Immature natural killer cell (primary cell): ENCODE measurements around the gene DOK4. TPM values are rescaled to one million over a fixed set of nuclear protein-coding genes. Genes with fewer than 3 reads are reported as not detected.
A peak's percentile ranks its signal among the peaks of the same experiment; 100 is the strongest.
"Not testable (repeated sequence)": the region's sequence is repeated elsewhere in the genome, so short reads cannot be mapped to it uniquely, and the experiment has no call there.

ENCODE experiments used
- DNase-seq, 3 donors: peaks; one replicate each; pipeline ENCODE4 v3.0.0; 2022; ENCODE audit warnings: mixed read lengths in 1 of 3
- H3K27ac Mint-ChIP-seq, 6 donors: one replicate each; pipeline ENCODE4 v1.8.0; 2020; ENCODE audit warnings: mixed read lengths in 6 of 6, mild to moderate bottlenecking in 5 of 6, inconsistent platforms in 4 of 6, moderate library complexity in 3 of 6
- H3K27me3 Mint-ChIP-seq, 3 donors: one replicate each; pipeline ENCODE4 v1.8.0; 2020 to 2021; ENCODE audit warnings: low read depth in 3 of 3, mild to moderate bottlenecking in 3 of 3, mixed read lengths in 3 of 3, moderate library complexity in 3 of 3, inconsistent platforms in 1 of 3
- H3K36me3 Mint-ChIP-seq, 3 donors: one replicate each; pipeline ENCODE4 v1.8.0; 2020; ENCODE audit warnings: mixed read lengths in 3 of 3, inconsistent platforms in 2 of 3, mild to moderate bottlenecking in 2 of 3
- H3K4me1 Mint-ChIP-seq, 2 donors: one replicate each; pipeline ENCODE4 v1.8.0; 2020; ENCODE audit warnings: inconsistent platforms in 2 of 2, mild to moderate bottlenecking in 2 of 2, mixed read lengths in 2 of 2, moderate library complexity in 1 of 2
- H3K4me3 Mint-ChIP-seq, 5 donors: one replicate each; pipeline ENCODE4 v1.8.0; 2020; ENCODE audit warnings: mild to moderate bottlenecking in 5 of 5, mixed read lengths in 5 of 5, inconsistent platforms in 3 of 5, moderate library complexity in 3 of 5
- H3K9me3 Mint-ChIP-seq, 6 donors: one replicate each; pipeline ENCODE4 v1.8.0; 2020; ENCODE audit warnings: mild to moderate bottlenecking in 6 of 6, mixed read lengths in 6 of 6, inconsistent platforms in 4 of 6, moderate library complexity in 3 of 6
- polyA plus RNA-seq, 3 donors: library from polyadenylated mRNA; unstranded; fragments of 300-500 nt; fragmentation: Illumina TruSeq; gene quantifications; one replicate each; pipeline ENCODE4 v1.2.3, GENCODE V29; 2021

Gene DOK4
- polyA plus RNA-seq, 3 donors from 2014 or later, result 2.2 to 3.2 (median 2.8) TPM

DNA sequence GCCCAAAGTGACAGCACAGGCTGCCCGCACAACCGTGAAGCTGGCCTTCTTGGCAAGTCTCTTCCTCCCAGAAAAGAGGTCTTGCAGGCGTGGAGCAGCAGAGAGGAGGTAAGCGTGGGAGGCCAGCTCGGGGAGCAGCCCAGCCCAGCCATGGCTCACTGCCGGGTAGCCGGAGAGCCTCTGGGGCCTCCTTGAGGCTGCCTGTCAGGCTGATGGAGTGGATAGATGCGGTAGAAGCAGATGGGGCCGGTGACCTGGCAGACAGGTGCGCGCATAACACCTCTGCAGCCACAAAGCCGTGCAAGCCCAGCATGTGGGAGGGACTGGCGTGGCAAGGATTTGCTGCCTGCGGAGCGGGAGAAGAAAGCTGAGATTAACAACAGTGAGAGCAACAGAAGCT, 17.1 kb upstream of the DOK4 start:
- no peak for DNase-seq
- Mint-ChIP-seq H3K27me3 (peaks cover 0 to 3% (median 3%) of the 10 kb centered on the region in 3 donors), H3K36me3 (no peaks in the 10 kb centered on the region), H3K27ac (no peak overlapping the region), H3K4me1 (peaks cover 4 to 10% of the 10 kb centered on the region in 2 donors), H3K9me3 (no peaks in the 10 kb centered on the region), H3K4me3 (no peak overlapping the region)

DNA sequence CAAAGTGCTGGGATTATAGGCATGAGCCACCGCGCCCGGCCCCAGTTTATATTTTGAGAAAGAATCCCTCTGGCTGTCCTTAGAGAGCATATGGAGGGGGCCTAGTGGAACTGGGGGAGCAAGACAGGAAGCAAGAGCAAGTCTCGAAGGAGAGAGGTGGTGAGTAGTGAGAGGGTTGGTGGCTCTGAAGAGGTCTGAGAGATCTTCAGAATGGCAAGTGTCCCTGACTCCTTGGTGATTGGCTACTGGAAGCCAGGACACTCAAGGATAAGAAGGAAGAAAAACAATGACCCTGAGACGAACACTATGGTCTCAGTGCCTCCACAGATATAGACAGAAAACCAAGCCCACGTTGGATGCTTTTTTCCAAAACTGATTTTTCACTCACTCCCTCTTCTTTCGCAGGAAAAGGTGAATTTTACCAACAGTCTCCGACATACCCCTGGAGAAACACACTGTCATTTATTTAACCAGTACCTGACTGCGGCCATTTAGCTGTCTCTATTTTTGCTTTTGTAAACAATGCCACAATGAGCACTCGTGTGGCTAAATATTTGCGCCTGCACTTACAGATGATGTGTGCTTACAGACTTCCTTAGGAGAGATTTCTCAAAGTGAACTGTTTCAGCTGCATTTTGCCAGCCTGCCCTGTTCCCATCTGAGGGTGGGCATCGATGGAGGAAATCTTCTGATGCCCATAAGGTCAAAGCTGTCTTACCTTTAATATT, 15.9 kb upstream of the DOK4 start:
- H3K36me3 Mint-ChIP-seq, result no peaks in the 10 kb centered on the region
- H3K4me3 Mint-ChIP-seq, result no peak overlapping the region
- H3K9me3 Mint-ChIP-seq, result no peaks in the 10 kb centered on the region
- H3K27me3 Mint-ChIP-seq, result peaks cover 0 to 3% (median 3%) of the 10 kb centered on the region in 3 donors
- H3K4me1 Mint-ChIP-seq, result peaks cover 4 to 10% of the 10 kb centered on the region in 2 donors
- no peak overlapping the region for H3K27ac Mint-ChIP-seq
- no peak for DNase-seq

DNA sequence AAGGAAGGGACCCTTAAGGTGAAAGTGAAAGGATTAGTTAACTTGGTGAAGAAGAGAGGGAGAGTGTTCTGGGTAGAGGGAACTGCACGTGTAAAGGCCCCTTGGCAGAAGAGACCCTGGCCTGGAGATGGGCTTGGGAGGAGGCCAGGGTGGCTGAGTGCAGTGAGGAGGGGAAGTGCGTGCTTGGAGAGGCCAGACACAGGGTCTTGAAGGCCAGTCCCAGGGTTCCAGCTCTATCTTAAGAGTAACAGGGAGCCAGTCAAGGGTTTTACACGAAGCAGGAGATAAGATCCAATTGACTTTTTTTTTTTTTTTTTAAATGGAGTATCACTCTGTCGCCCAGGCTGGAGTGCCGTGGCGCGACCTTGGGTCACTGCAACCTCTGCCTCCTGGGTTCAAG, 15.2 kb upstream of the DOK4 start:
- Mint-ChIP-seq H3K27me3 (peaks cover 0 to 3% (median 0%) of the 10 kb centered on the region in 3 donors), H3K36me3 (no peaks in the 10 kb centered on the region), H3K27ac (peak overlapping the region in 2 of 6 donors; percentile 13 to 53), H3K4me3 (no peak overlapping the region), H3K4me1 (peaks cover 4 to 10% of the 10 kb centered on the region in 2 donors), H3K9me3 (no peaks in the 10 kb centered on the region)
- no peak for DNase-seq

DNA sequence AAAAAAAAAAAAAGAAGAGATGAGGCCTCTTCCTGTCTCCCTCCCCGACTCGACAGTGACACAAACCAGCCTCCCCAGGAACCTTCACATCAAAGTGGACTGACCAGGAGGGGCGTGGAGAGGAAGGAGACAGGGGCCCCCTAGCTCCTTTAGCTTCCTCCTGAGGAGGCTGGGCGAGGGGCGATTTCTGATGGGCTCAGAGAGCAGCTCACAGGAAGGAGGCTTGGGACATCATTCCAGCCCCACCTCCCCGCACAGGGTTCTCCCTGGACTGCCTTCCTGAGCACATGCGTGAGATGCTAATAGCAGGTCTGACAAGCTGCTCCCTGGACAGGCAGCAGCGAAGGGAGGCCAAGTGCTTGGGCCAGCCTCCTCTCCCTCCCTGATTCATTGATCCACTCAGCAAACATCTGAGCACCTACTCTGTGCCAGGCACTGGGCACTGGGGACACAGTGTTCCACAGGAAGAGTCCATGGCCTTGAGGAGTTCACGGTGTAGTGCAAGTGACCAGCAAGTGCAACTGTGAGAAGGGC, 14.4 kb upstream of the DOK4 start:
- H3K4me1 Mint-ChIP-seq, result peaks cover 4 to 10% of the 10 kb centered on the region in 2 donors
- no peaks in the 10 kb centered on the region for H3K36me3 Mint-ChIP-seq
- H3K27ac Mint-ChIP-seq, result peak overlapping the region in 3 of 6 donors; percentile 13 to 65 (median 53)
- no peak overlapping the region for H3K4me3 Mint-ChIP-seq
- peaks cover 0 to 3% (median 0%) of the 10 kb centered on the region in 3 donors for H3K27me3 Mint-ChIP-seq
- H3K9me3 Mint-ChIP-seq, result no peaks in the 10 kb centered on the region
- DNase-seq, result no peak

DNA sequence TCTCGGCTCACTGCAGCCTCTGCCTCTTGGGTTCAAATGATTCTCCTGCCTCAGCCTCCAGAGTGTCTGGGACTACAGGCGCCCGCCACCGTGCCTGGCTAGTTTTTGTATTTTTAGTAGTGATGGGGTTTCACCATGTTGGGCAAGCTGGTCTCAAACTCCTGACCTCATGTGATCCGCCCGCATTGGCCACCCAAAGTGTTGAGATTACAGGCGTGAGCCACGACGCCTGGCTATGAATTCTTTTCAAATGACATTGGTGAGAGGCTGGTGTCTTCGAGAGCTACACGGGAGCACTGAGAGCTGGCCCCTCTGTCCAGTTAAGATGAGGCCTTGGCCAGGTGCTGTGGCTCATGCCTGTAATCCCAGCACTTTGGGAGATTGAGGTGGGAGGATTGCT, 13.6 kb upstream of the DOK4 start:
- H3K27me3 Mint-ChIP-seq, H3K27ac Mint-ChIP-seq, H3K9me3 Mint-ChIP-seq, DNase-seq, H3K36me3 Mint-ChIP-seq, H3K4me3 Mint-ChIP-seq: not testable (repeated sequence)
- H3K4me1 Mint-ChIP-seq, result peaks cover 4 to 10% of the 10 kb centered on the region in 2 donors

DNA sequence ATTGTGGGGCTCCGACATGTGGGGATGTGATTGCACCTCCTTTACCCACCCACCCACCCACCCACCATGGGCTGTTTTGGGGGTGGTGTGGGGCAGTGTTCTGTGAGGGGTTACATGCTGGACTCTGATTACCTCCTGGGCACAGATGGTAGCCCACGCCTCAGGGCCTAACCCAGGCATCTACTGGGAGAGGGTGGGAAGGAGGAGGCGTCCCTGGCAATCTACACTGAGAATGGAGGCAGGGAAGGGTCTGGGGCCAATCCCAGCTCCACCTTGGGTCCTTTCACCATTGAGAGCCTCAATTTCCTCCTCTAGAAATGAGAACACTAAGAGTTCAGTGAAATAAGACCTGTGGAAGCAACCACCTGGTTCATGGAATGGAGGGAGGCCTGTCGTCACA, 11.7 kb upstream of the DOK4 start:
- Mint-ChIP-seq H3K27me3 (peaks cover 0 to 3% (median 2%) of the 10 kb centered on the region in 3 donors), H3K4me1 (peaks cover 4 to 10% of the 10 kb centered on the region in 2 donors), H3K27ac (no peak overlapping the region), H3K4me3 (no peak overlapping the region), H3K36me3 (no peaks in the 10 kb centered on the region), H3K9me3 (no peaks in the 10 kb centered on the region)
- no peak for DNase-seq

DNA sequence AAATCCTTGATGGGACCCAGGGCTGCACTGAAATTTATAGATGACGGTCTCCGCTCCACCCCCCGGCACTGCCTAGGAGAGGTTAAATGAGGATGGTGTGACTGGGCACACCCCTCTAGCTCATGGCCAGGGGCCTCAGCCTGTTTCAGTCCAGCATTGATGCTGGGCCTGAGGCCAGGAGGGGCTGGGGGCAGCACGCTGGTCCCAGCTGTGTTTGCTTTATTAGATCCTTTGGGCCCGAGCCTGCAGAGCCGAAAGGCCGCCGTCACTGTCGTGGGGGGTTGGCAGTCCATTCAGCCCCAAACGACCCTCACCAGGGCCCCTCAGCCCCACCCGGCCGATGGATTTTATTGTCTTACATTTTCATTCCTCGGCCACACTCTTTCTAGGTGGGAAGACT, 10.8 kb upstream of the DOK4 start:
- no peak overlapping the region for H3K27ac Mint-ChIP-seq

DNA sequence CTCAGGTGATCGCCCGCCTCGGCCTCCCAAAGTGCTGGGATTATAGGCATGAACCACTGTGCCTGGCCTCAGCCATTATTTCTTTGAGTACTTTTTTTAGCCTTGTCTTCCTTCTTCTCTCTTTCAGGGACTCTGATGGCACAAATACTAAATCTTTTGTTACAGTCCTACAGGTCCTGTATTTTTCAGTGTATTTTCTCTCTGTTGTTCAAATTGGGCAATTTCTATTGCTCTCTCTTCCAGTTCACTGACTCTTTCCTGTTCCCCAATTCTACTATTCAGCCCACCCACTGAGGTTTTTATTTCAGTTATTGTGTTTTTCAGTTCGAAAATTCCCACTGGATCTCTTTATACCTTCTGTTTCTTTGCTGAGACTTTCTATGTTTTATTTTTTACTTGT, 7.5 kb upstream of the DOK4 start:
- H3K36me3 Mint-ChIP-seq, result no peaks in the 10 kb centered on the region
- peaks cover 0 to 5% (median 1%) of the 10 kb centered on the region in 3 donors for H3K27me3 Mint-ChIP-seq
- no peak for DNase-seq
- H3K4me1 Mint-ChIP-seq, result no peaks in the 10 kb centered on the region
- no peak overlapping the region for H3K27ac Mint-ChIP-seq
- no peaks in the 10 kb centered on the region for H3K9me3 Mint-ChIP-seq
- no peak overlapping the region for H3K4me3 Mint-ChIP-seq

More for the DNA sequence above, 10.8 kb upstream of the DOK4 start:
- no peak for DNase-seq
- Mint-ChIP-seq H3K4me3 (no peak overlapping the region), H3K36me3 (no peaks in the 10 kb centered on the region), H3K4me1 (peaks cover 4 to 10% of the 10 kb centered on the region in 2 donors), H3K27me3 (peaks cover 0 to 3% (median 2%) of the 10 kb centered on the region in 3 donors), H3K9me3 (no peaks in the 10 kb centered on the region)

DNA sequence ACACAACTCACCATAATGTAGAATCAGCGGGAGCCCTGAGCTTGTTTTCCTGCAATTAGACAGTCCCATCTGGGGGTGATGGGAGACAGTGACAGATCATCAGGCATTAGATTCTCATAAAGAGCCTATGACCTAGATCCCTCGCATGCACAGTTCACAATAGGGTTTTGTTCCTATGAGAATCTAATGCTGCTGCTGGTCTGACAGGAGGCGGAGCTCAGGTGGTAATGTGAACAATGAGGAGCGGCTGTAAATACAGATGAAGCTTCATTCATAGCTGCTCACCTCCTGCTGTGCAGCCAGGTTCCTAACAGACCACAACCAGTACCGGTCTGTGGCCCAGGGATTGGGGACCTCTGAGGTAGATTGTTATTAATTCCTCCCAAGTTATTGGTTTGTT, 2.9 kb upstream of the DOK4 start:
- Mint-ChIP-seq H3K9me3 (no peaks in the 10 kb centered on the region), H3K4me1 (peaks cover 18% of the 10 kb centered on the region in 2 donors), H3K27me3 (peaks cover 0 to 5% (median 0%) of the 10 kb centered on the region in 3 donors), H3K27ac (no peak overlapping the region), H3K36me3 (no peaks in the 10 kb centered on the region), H3K4me3 (no peak overlapping the region)
- DNase-seq, result no peak

DNA sequence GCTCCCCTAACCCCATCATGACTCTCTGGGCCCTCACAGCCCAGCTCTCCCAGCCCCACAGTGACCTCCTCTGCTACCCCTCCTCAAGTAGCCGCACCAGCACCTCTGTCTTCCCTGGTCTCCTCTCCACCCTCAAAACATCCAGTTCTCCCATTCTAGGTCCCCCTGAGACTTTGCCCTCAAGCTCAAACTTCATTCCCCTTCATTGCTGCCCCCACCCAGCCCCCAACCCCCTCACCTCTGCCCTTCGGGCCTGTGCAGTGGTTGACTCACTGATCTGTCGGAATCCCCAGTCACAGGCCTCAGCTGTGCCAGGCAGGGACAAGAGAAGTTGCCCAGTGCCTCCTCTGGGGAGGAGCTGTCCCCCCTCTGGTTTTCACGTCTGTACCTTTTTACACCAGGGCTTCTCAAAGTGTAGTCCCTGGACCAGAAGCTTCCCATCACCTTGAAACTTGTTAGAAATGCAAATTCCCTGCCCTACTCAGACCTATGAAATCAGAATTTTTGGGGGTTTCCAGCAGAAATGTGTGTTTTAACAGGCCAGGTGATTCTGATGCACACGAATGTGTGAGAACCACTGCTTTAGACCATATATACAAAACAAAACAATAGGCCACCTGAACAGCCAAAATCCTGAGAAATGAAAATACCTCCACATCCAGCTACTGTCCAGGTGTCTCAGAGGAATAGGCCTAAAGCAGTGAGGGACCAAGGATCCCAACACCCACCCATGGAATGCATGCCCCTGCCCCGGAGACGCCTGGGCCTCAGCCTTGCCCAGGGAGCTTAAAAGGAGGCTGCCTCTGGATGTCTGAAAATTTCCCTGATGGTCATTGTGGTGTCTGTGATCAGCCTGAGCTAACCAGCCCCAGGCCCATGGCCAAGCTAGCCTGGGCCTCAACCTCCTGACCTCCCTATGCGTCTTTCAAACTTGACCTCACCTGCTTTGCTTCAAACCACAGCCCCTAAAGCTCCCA, 853 bp upstream of the DOK4 start:
- DNase-seq, result no peak
- no peaks in the 10 kb centered on the region for H3K36me3 Mint-ChIP-seq
- peak overlapping the region in 2 of 6 donors; percentile 10 to 65 for H3K27ac Mint-ChIP-seq
- H3K4me1 Mint-ChIP-seq, result peaks cover 18 to 20% of the 10 kb centered on the region in 2 donors
- H3K9me3 Mint-ChIP-seq, result no peaks in the 10 kb centered on the region
- H3K27me3 Mint-ChIP-seq, result peaks cover 0 to 5% (median 0%) of the 10 kb centered on the region in 3 donors
- peak overlapping the region; percentile 73 to 81 (median 74) for H3K4me3 Mint-ChIP-seq

DNA sequence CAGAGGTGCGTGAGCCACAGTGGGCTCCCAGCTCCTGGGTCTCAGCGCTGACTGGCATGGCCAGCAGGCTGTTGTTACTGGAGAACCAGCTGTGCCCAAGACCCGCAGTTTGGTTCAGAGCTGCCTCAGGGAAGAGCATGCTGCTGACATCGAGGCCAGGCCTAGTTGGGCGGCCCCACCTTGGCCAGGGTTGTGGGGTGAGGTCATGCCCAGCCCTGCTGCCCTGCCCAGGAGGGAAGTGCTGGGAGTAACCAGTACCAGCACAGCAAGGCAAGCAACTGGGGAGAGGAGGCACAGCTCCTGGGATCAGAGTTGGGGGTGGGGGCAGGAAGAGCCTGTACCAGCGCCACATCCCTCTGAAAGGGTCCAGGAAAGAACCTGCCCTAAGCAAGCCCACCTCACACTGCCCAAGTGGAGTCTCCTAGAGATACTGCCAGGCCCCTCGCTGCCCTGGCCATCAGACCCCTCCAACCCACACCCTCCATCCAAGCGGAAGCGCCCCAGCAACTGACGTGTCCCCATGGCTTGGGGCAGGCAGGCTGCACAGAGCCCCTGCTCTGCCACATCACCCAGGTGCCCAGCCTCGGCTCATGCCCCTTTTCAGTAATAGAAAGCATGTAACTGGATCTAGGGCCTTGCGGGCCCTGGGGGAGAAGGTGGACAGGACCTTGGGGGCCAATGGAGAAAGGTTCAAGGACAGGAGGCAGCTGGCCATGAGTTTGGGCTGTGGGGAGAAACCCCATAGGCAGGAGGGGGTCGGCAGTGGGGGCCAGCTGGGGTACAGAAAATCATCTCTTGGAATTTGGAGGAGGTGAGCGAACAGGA, 990 bp downstream of the DOK4 start:
- Mint-ChIP-seq H3K27ac (peak overlapping the region in 4 of 6 donors; percentile 32 to 75 (median 46)), H3K27me3 (peaks cover 0 to 2% (median 0%) of the 10 kb centered on the region in 3 donors), H3K4me1 (peaks cover 18 to 20% of the 10 kb centered on the region in 2 donors), H3K9me3 (no peaks in the 10 kb centered on the region), H3K36me3 (no peaks in the 10 kb centered on the region), H3K4me3 (peak overlapping the region; percentile 81 to 85 (median 84))
- DNase-seq, result no peak

DNA sequence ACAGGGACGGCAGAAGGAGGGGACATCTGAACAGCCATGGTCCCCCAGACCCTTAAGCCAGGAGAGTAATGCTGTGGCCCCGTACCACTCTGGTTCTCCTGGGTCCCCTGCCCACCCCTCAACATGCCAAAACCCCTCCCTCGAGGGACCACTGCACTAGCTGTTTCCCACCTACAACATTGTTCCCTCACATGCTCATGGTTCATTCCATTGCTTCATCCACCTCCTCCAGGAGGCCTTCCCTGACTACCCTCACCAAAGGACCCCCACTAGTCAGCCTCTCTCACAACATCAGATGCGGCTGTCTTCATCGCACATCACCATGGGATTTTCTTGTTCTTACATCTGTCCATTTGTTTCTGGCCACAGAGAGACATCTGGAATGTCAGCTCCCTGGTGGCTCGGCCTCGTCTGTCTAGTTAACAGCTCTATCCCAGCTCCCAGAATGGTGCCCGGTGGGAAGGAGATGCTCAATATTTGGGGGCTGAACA, 1.7 kb downstream of the DOK4 start:
- no peak for DNase-seq
- peak overlapping the region in 2 of 5 donors; percentile 5 to 17 for H3K4me3 Mint-ChIP-seq
- no peaks in the 10 kb centered on the region for H3K36me3 Mint-ChIP-seq
- H3K4me1 Mint-ChIP-seq, result peaks cover 21% of the 10 kb centered on the region in 2 donors
- peak overlapping the region in 2 of 6 donors; percentile 21 to 82 for H3K27ac Mint-ChIP-seq
- no peaks in the 10 kb centered on the region for H3K9me3 Mint-ChIP-seq
- peaks cover 0 to 2% (median 0%) of the 10 kb centered on the region in 3 donors for H3K27me3 Mint-ChIP-seq
